GM12875 (cell line): ENCODE measurements around the gene AK8.

ENCODE experiments used
- H3K4me3 ChIP-seq: one replicate; pipeline ENCODE4 v1.5.1; 2011; ENCODE audit warnings: low read depth, low read length, control low read depth
- CTCF ChIP-seq: IDR thresholded peaks from 2 replicates; pipeline ENCODE4 v1.5.1; 2011; ENCODE audit warnings: low read depth, mild to moderate bottlenecking, control low read depth, inconsistent platforms, low read length, moderate library complexity, borderline replicate concordance; ENCODE audit not compliant: insufficient read depth

Gene AK8

DNA sequence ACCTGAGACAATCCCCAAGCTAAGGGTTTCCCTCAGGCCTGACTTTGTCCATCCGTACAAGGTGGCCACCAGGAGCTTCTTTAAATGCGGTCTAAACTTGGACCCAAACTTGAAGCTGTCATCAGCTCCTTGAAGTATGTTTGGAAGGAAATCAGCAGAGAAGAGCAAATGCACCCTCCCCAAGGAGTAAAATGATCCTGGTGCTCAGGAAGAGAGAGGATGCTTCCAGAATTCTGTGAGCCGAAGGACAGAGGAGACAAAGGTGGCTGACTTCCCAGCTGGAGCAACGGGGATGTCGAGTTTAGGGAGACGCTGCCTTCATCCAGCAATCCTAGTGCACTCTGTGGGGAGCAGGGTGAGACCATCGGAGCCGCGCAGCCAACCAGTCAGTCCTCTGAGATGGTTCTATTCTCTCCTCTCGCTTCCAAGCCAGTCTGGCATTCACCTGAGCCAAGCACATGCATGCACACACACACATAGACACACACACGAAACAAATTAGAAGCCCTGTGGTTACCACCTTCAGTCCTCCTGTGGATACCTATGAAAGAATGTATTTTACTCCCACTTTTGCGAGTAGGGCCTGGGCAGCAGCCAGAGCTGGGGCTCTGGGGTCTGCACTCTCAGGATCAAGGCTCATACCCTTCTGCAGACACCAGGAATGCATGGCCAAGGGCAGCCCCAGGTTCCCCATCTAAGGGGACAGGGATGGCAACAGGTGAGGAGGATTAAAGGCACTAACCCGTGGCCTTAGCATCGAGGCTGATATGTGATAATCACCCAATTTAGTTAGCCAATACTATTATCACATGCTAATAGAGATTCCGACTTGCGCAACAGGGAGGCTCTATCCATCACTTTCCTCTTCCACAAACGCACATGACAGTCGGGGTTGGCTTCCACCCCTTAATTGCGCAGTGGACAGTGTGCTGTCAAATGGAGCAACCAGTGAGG, 132.1 kb downstream of the AK8 start:
- H3K4me3 ChIP-seq, result no peak overlapping the region
- TF ChIP-seq CTCF, result no peak

GRCh38 chr9:132744881-132745755, 133.0 kb downstream of the AK8 start:
- no peak overlapping the region for H3K4me3 ChIP-seq
- TF ChIP-seq CTCF, result no peak

DNA sequence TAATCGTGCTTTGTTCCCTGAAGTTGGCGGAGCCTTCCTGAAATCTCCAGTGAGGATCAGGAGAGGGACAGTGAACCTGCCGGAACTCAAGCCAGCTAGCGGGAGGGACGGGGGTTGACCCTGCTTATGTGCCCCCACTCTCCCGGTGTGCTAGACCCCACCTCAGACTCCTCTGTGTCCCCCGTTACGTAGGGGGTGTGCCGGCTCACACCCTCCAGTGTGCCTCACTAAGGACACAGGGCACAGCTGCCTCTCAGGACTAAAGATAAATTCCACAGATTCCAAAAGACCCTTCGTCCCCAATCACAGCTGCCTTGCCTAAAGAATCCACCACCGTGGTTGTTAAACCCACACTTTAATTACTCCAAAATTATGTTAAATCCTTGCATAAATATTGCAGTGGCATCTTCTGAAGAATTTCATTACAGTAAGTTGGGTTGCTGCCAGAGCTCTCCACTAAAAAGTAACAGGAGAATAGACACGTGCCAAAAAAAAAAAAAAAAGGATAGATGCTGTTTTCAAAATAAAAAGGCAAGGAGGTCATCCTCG, 134.1 kb downstream of the AK8 start:
- no peak overlapping the region for H3K4me3 ChIP-seq

GRCh38 chr9:132742821-132743311, 135.2 kb downstream of the AK8 start:
- H3K4me3 ChIP-seq, result no peak overlapping the region
- no peak for TF ChIP-seq CTCF

More for the DNA sequence above, 134.1 kb downstream of the AK8 start:
- no peak for TF ChIP-seq CTCF

- TF ChIP-seq CTCF, result no peak
- H3K4me3 ChIP-seq, result no peak overlapping the region
These were observed 137.4 kb downstream of the AK8 start for GRCh38 chr9:132740526-132741309.

- H3K4me3 ChIP-seq, result no peak overlapping the region
- no peak for TF ChIP-seq CTCF
These were observed 138.3 kb downstream of the AK8 start for GRCh38 chr9:132739710-132740310.
